Activated CD8-positive, alpha-beta T cell treated with anti-CD3 and anti-CD28 coated beads, Interleukin-2, amount 10 ng/mL, durations not matched to agents 7 days and 5 days (primary cell): ENCODE data around the gene IDNK. TPM values are rescaled to one million over a fixed set of nuclear protein-coding genes. Genes with fewer than 3 reads are reported as not detected.

Experiments
- ATAC-seq: fragments of 150-1000 bp; cut with Tn5 transposase; one replicate; pipeline ENCODE4 v1.10.0; 2021; ENCODE audit warnings: moderate library complexity
- CTCF ChIA-PET: fragments of 350-600 bp; sonication (Branson Sonifier 250); formaldehyde crosslinking; loops from one replicate; lab custom pipeline; 2021; ENCODE audit warnings: antibody characterized with exemption; lab: Charles Lee
- POLR2A ChIA-PET: fragments of 350-600 bp; sonication (Branson Sonifier 250); formaldehyde crosslinking; loops from one replicate; lab custom pipeline; 2021; ENCODE audit warnings: antibody characterized with exemption; lab: Charles Lee
- DNase-seq: peaks from one replicate; pipeline ENCODE4 v3.0.0-alpha.2; 2020
- H3K27ac Mint-ChIP-seq: one replicate; pipeline ENCODE4 v1.8.0; 2021; ENCODE audit warnings: mild to moderate bottlenecking, mixed read lengths
- H3K27me3 Mint-ChIP-seq: one replicate; pipeline ENCODE4 v1.8.0; 2021; ENCODE audit warnings: low read depth, mixed read lengths
- H3K36me3 Mint-ChIP-seq: one replicate; pipeline ENCODE4 v1.8.0; 2021; ENCODE audit warnings: low read depth, mixed read lengths
- H3K4me1 Mint-ChIP-seq: one replicate; pipeline ENCODE4 v1.8.0; 2021; ENCODE audit warnings: low read depth, mixed read lengths
- H3K4me3 Mint-ChIP-seq: one replicate; pipeline ENCODE4 v1.8.0; 2021; ENCODE audit warnings: mild to moderate bottlenecking, mixed read lengths
- H3K9me3 Mint-ChIP-seq: one replicate; pipeline ENCODE4 v1.8.0; 2022; ENCODE audit warnings: mixed read lengths; ENCODE audit not compliant: insufficient read depth
- total RNA-seq, 2 experiments: library from RNA; stranded (reverse); gene quantifications; one replicate each; pipeline ENCODE4 v1.2.3, GENCODE V29; 2021

Gene IDNK
- total RNA-seq, 2 experiments from 2014 or later: 5.4 to 6.8 TPM

DNA sequence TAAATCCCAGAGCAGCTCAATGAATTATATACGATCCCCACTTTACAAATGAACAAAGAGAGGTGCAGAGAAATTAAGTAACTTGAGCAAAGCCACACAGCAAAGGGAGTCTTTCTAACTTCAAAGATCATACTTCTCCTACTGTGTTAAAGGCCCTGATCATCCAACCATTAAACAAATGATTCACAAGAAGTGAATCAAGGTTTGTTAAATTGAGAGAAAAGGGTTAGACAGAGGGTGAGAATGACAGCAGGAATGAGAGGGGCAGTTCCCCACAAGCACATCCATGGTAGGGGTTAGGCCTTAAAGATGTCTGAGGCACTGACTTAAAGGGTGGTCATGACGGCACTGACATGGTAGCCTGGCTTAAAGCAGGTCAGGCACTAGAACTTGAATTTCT is 10.7 kb downstream of the IDNK start:
- ATAC-seq: no peak
- ChIA-PET CTCF (interaction anchor here (1.3 to 1.6 kb wide), 2 partner anchors 10 to 16 kb away, joined by 3 to 6 read pairs; no protein-coding TSS in a partner anchor), POLR2A (interaction anchor here (1.0 kb wide), 1 partner anchor 74 kb away, joined by 3 read pairs; the partner anchor contains the start of gene UBQLN1)
- Mint-ChIP-seq H3K9me3 (no peaks in the 10 kb centered on the region), H3K27ac (no peak overlapping the region), H3K4me3 (no peak overlapping the region), H3K4me1 (no peaks in the 10 kb centered on the region), H3K36me3 (peaks cover 7% of the 10 kb centered on the region), H3K27me3 (no peaks in the 10 kb centered on the region)
- no peak for DNase-seq

DNA sequence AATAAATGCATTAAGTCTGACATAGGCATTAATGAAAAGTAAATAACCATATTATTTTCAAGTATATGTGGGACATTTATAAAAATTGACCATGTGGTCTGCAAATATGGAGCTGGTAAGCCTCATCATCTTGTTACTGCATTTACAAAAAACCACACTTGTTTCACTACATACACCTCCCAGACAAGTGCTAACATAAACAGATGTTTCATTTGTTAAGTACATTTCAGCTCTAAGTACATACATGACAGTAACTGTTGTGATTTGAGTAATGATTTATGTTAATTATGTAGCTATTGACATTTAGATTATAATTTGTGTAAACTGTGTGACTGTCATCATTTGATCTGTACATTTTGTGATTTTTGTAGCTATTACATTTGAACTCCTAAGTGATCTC is 13.9 kb downstream of the IDNK start:
- H3K27ac Mint-ChIP-seq: no peak overlapping the region
- ATAC-seq (no peak), DNase-seq (no peak)
- POLR2A ChIA-PET: interaction anchor here (2.5 kb wide), 1 partner anchor 13 kb away, joined by 9 read pairs; the partner anchor contains the start of gene IDNK
- H3K27me3 Mint-ChIP-seq: no peaks in the 10 kb centered on the region
- no peaks in the 10 kb centered on the region for H3K4me1 Mint-ChIP-seq
- H3K4me3 Mint-ChIP-seq: no peak overlapping the region
- no peaks in the 10 kb centered on the region for H3K36me3 Mint-ChIP-seq
- H3K9me3 Mint-ChIP-seq: no peaks in the 10 kb centered on the region
- CTCF ChIA-PET: interaction anchor here (1.0 to 1.6 kb wide), 3 partner anchors 12 to 14 kb away, joined by 3 to 7 read pairs (median 4); partner anchors contain the start of gene IDNK

DNA sequence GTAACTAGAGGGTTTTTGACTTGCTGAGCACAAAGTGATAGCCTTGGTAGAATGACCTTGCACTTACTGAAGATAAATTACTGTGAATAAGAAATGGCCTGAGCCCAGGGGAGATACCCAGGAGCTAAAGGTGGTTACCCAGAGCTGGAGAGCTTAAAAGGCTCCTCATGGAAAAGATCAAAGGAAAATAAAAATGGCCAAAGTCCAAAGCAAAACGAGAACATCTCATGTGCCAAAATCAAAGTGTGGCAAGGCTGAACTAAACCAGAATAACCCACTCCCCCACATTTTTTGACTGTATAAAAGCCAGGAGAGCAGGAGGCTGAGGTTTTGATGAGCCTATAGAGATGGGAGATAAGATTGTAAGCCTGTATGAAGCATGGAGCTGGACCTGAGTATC is 14.4 kb downstream of the IDNK start:
- H3K27ac Mint-ChIP-seq: no peak overlapping the region
- POLR2A ChIA-PET: interaction anchor here (2.5 kb wide), 1 partner anchor 14 kb away, joined by 9 read pairs; the partner anchor contains the start of gene IDNK
- DNase-seq (no peak), ATAC-seq (no peak)
- H3K4me3 Mint-ChIP-seq: no peak overlapping the region
- H3K27me3 Mint-ChIP-seq: no peaks in the 10 kb centered on the region
- H3K9me3 Mint-ChIP-seq: no peaks in the 10 kb centered on the region
- no peaks in the 10 kb centered on the region for H3K36me3 Mint-ChIP-seq
- H3K4me1 Mint-ChIP-seq: no peaks in the 10 kb centered on the region
- CTCF ChIA-PET: interaction anchor here (1.0 to 1.6 kb wide), 3 partner anchors 11 to 14 kb away, joined by 3 to 7 read pairs (median 4); partner anchors contain the start of gene IDNK

DNA sequence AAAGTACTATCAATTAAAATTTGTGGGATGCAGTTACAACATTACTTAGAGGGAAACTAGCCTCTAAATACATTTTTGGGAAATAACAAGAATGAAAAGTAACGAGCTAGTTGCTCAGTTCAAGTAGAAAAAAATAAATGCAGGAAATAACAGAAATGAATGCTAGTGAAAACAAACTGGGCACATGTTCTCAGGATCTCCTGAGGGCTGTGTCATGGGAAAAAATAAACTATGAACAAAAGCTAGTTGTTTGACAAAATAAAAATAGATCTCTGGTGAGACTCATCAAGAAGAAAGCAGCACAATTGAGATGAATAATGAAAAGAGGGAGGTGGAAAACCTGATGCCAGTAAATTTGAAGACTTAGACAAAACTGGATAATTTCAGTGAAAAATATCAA is 16.3 kb downstream of the IDNK start:
- ATAC-seq: no peak
- Mint-ChIP-seq H3K27ac (no peak overlapping the region), H3K4me1 (no peaks in the 10 kb centered on the region), H3K4me3 (no peak overlapping the region), H3K36me3 (peaks cover 3% of the 10 kb centered on the region), H3K27me3 (no peaks in the 10 kb centered on the region), H3K9me3 (no peaks in the 10 kb centered on the region)
- ChIA-PET CTCF (interaction anchor here (0.6 to 2.8 kb wide), 5 partner anchors 11 to 305 kb away, joined by 3 to 12 read pairs (median 9); no protein-coding TSS in a partner anchor), POLR2A (interaction anchor here (0.6 to 2.2 kb wide), 2 partner anchors 15 to 33 kb away, joined by 3 to 7 read pairs; partner anchors contain the start of gene IDNK)
- DNase-seq: no peak

- no peak for ATAC-seq
- POLR2A ChIA-PET: interaction anchor here (0.6 kb wide), 1 partner anchor 19 kb away, joined by 3 read pairs; no protein-coding TSS in a partner anchor
- Mint-ChIP-seq H3K4me1 (no peaks in the 10 kb centered on the region), H3K9me3 (no peaks in the 10 kb centered on the region), H3K27ac (no peak overlapping the region), H3K36me3 (peaks cover 3% of the 10 kb centered on the region), H3K27me3 (no peaks in the 10 kb centered on the region), H3K4me3 (no peak overlapping the region)
- no peak for DNase-seq
- CTCF ChIA-PET: interaction anchor here (1.4 to 2.5 kb wide), 2 partner anchors 19 to 269 kb away, joined by 3 to 9 read pairs; no protein-coding TSS in a partner anchor
Observed at GRCh38 chr9:83642793-83643192, 19.9 kb downstream of the IDNK start.

DNA sequence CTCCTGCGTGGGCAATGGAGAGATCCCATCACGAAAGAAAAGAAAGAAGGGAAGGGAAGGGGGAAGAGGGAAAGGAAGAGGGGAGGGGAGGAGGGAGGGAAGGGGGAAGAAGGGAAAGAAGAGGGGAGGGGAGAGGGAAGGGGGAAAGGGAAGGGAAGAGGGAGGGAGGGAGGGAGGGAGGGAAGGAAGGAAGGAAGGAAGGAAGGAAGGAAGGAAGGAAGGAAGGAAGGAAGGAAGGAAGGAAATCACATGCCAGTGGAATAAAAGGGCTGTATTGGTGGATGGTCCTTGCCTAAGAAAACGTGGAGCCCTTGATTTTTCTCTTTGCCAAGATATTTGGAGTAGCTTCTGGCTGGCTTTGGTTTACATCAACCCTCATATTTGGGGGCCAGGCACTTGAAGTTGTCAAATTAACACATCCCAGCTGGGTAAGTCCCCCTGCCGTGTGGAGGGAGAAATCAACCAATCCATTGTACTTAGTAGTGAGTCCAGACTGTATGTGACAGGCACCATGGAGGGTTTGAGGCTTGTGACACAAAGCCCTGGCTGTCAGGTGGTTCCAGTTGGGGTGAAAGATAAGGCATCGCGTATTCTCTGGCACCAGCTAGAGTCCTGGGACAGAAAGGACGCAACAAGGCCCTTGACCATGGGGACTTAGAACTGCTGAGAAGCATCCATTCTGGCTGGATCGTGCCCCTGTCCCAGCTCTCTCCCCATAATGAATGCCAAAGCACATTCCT is 23.7 kb downstream of the IDNK start:
- ATAC-seq (no peak), DNase-seq (no peak)
- no peak overlapping the region for H3K4me3 Mint-ChIP-seq
- ChIA-PET CTCF (no interaction called here), POLR2A (no interaction called here)
- H3K36me3 Mint-ChIP-seq: peaks cover 9% of the 10 kb centered on the region
- no peaks in the 10 kb centered on the region for H3K27me3 Mint-ChIP-seq
- H3K9me3 Mint-ChIP-seq: no peaks in the 10 kb centered on the region
- no peak overlapping the region for H3K27ac Mint-ChIP-seq
- H3K4me1 Mint-ChIP-seq: peaks cover 4% of the 10 kb centered on the region

- H3K36me3 Mint-ChIP-seq: peaks cover 21% of the 10 kb centered on the region
- CTCF ChIA-PET: interaction anchor here (0.6 to 3.6 kb wide), 15 partner anchors 8 to 611 kb away, joined by 3 to 40 read pairs (median 5); partner anchors contain the start of genes IDNK and UBQLN1
- H3K9me3 Mint-ChIP-seq: no peaks in the 10 kb centered on the region
- H3K27me3 Mint-ChIP-seq: no peaks in the 10 kb centered on the region
- H3K4me1 Mint-ChIP-seq: peaks cover 10% of the 10 kb centered on the region
- POLR2A ChIA-PET: interaction anchor here (0.9 to 1.6 kb wide), 3 partner anchors 26 to 59 kb away, joined by 4 to 5 read pairs (median 4); partner anchors contain the start of genes IDNK and UBQLN1
- no peak overlapping the region for H3K4me3 Mint-ChIP-seq
- DNase-seq: peak; percentile 79
- H3K27ac Mint-ChIP-seq: no peak overlapping the region
- peak; percentile 87 for ATAC-seq
Observed at GRCh38 chr9:83649080-83649479, 26.1 kb downstream of the IDNK start.

- POLR2A ChIA-PET: interaction anchor here (0.9 to 1.6 kb wide), 3 partner anchors 26 to 58 kb away, joined by 4 to 5 read pairs (median 4); partner anchors contain the start of genes IDNK and UBQLN1
Observed at GRCh38 chr9:83649515-83649914, 26.6 kb downstream of the IDNK start.

GRCh38 chr9:83651558-83651957 is 28.6 kb downstream of the IDNK start:
- peak overlapping the region; percentile 36 for H3K27ac Mint-ChIP-seq
- DNase-seq (no peak), ATAC-seq (no peak)
- CTCF ChIA-PET: interaction anchor here (3.4 kb wide), 1 partner anchor 28 kb away, joined by 23 read pairs; the partner anchor contains the start of gene IDNK
- no peak overlapping the region for H3K4me3 Mint-ChIP-seq
- POLR2A ChIA-PET: no interaction called here
- no peaks in the 10 kb centered on the region for H3K9me3 Mint-ChIP-seq
- peaks cover 10% of the 10 kb centered on the region for H3K4me1 Mint-ChIP-seq
- no peaks in the 10 kb centered on the region for H3K27me3 Mint-ChIP-seq
- peaks cover 33% of the 10 kb centered on the region for H3K36me3 Mint-ChIP-seq

More at GRCh38 chr9:83649515-83649914, 26.6 kb downstream of the IDNK start:
- Mint-ChIP-seq H3K4me3 (no peak overlapping the region), H3K27ac (no peak overlapping the region), H3K4me1 (peaks cover 10% of the 10 kb centered on the region), H3K36me3 (peaks cover 26% of the 10 kb centered on the region), H3K9me3 (no peaks in the 10 kb centered on the region), H3K27me3 (no peaks in the 10 kb centered on the region)
- ATAC-seq (no peak), DNase-seq (no peak)
- CTCF ChIA-PET: interaction anchor here (0.6 to 3.6 kb wide), 18 partner anchors 9 to 611 kb away, joined by 3 to 40 read pairs (median 6); partner anchors contain the start of genes IDNK and UBQLN1

GRCh38 chr9:83652433-83652832 is 29.5 kb downstream of the IDNK start:
- POLR2A ChIA-PET: no interaction called here
- Mint-ChIP-seq H3K9me3 (no peaks in the 10 kb centered on the region), H3K36me3 (peaks cover 33% of the 10 kb centered on the region), H3K4me1 (peaks cover 10% of the 10 kb centered on the region), H3K4me3 (no peak overlapping the region), H3K27ac (no peak overlapping the region), H3K27me3 (no peaks in the 10 kb centered on the region)
- DNase-seq: no peak
- CTCF ChIA-PET: no interaction called here
- no peak for ATAC-seq

DNA sequence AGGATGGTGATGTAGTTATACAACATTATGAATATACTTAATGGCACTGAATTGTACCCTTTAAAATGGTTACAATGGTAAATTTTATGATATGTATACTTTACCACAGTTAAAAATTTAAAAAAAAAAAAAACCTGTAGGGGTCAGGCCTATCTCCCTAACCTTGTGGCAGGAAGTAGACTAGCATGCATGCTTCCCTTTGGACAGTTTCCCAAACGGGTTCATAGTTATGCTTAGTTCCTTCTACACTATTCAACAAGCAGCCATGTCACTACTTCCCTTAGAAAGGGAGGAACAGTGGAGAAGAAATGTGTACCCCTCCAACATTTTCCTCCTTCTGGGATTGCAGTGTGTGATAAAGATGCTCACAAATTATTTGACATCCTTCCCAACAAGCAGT is 32.5 kb downstream of the IDNK start:
- POLR2A ChIA-PET: no interaction called here
- Mint-ChIP-seq H3K4me1 (peaks cover 6% of the 10 kb centered on the region), H3K27me3 (no peaks in the 10 kb centered on the region), H3K36me3 (peaks cover 44% of the 10 kb centered on the region), H3K4me3 (no peak overlapping the region), H3K9me3 (no peaks in the 10 kb centered on the region), H3K27ac (no peak overlapping the region)
- DNase-seq (no peak), ATAC-seq (no peak)
- CTCF ChIA-PET: no interaction called here
